Effector memory CD8-positive, alpha-beta T cell (primary cell): ENCODE data around the gene FGF19.

Experiments used
- ATAC-seq: fragments of 150-1000 bp; cut with Tn5 transposase; replicated peaks from 2 replicates; pipeline ENCODE4 v1.10.0; 2021; ENCODE audit warnings: mild to moderate bottlenecking, moderate library complexity
- DNase-seq, 3 experiments: peaks; one replicate each; pipeline ENCODE4 v3.0.0; 2021
- H3K27ac Mint-ChIP-seq, 2 donors: one replicate each; pipeline ENCODE4 v1.8.0; 2022; ENCODE audit warnings: mild to moderate bottlenecking in 2 of 2, mixed read lengths in 2 of 2, moderate library complexity in 2 of 2
- H3K27me3 Mint-ChIP-seq, 2 donors: one replicate each; pipeline ENCODE4 v1.8.0; 2022; ENCODE audit warnings: mixed read lengths in 2 of 2
- H3K36me3 Mint-ChIP-seq: one replicate; pipeline ENCODE4 v1.8.0; 2022; ENCODE audit warnings: mild to moderate bottlenecking, moderate library complexity, mixed read lengths; ENCODE audit not compliant: insufficient read depth
- H3K4me1 Mint-ChIP-seq, 2 donors: one replicate each; pipeline ENCODE4 v1.8.0; 2022; ENCODE audit warnings: low read depth in 2 of 2, mixed read lengths in 2 of 2
- H3K4me3 Mint-ChIP-seq, 2 donors: one replicate each; pipeline ENCODE4 v1.8.0; 2022; ENCODE audit warnings: mild to moderate bottlenecking in 2 of 2, mixed read lengths in 2 of 2, moderate library complexity in 2 of 2
- H3K9me3 Mint-ChIP-seq, 2 donors: one replicate each; pipeline ENCODE4 v1.8.0; 2022; ENCODE audit warnings: mixed read lengths in 2 of 2

Gene FGF19

DNA sequence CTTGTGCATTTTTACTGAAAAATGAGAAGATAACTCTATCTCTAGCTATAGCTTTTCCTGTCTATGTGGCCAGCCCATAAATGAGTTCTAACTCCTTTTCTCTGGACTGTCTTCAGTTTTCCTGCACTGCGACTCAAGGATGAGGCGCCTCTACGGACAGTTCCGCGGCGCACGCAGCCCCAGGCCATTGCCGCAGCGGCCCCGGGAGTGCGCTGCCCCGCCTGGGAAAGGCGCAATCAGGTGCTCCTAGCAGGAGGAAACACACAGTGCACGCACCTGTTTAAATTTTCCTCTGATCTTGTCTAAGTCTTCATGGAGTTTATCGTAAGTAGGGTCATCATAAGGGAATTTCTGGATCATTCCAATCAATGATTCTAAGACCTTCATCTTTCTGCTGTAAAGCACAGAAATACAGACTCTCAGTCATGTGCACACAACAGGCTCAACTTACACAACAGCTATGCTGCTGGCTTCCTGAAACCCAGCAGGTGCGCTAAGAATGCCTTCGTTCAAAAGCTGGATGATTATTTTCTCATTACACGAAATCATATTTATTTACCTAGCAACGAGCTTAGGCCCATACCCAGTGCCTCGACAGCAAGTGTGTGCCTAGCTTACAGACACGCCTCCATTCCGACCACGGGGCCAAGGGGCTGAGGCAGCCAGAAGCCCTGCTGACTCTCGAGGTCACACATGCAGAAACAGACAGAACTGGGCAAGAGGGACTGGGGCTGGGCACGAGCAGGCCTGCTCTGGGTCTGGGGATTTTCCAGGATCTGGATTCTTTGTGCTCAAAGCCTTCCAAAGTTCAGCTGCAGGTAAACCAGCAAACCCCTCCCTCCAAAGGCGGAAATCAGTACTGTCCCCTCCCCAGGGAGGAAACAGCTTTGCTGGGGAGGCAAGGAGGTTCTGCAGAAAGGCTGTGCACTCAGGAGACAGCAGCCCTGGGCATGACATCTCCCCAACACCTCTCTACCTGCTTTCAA lies 35.9 kb downstream of the FGF19 start:
- ATAC-seq: no peak
- H3K4me1 Mint-ChIP-seq: peaks cover 19 to 27% of the 10 kb centered on the region in 2 donors
- no peaks in the 10 kb centered on the region for H3K27me3 Mint-ChIP-seq
- no peaks in the 10 kb centered on the region for H3K9me3 Mint-ChIP-seq
- no peak for DNase-seq
- peaks cover 46% of the 10 kb centered on the region for H3K36me3 Mint-ChIP-seq
- no peak overlapping the region for H3K4me3 Mint-ChIP-seq
- no peak overlapping the region for H3K27ac Mint-ChIP-seq

DNA sequence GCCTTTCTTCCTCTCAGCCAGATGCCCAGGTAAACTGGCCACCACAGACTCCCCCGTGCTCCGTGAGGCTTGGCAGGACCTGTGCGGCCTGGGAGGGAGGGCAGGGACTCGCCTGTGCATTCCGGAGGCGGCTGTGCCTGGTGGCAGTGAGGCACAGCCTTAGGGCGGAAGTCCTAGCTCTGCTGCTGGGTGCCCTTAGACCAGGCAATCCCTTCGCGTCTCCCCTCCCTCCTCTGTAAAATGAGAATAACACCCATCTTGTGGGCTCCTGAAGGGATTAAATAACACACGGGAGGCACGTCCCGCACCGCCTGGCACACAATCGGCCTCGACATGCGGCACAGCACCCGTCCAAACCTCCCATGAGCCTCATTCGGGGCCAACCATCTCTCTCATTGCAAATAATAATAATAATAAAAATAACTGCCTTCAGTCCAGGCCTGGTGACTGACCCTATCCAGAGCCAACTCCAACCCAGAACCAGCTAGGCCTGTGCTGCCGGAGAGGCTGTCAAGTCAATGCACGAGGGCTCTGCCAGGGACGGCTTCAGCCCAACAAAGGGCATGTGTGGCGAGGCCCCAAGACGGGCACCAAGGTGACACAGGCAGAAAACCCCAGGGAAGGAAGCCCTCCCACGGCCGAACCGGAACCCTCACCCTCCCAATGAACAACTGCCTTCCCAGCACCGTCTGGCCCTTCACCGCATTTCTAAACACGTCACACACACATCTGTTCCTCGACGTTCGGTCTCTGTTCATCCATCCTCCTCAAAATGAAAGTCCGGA lies 36.9 kb downstream of the FGF19 start:
- Mint-ChIP-seq H3K36me3 (peaks cover 42% of the 10 kb centered on the region), H3K4me1 (peaks cover 17 to 21% of the 10 kb centered on the region in 2 donors), H3K27ac (no peak overlapping the region), H3K9me3 (no peaks in the 10 kb centered on the region), H3K4me3 (no peak overlapping the region), H3K27me3 (no peaks in the 10 kb centered on the region)
- ATAC-seq (no peak), DNase-seq (no peak)

DNA sequence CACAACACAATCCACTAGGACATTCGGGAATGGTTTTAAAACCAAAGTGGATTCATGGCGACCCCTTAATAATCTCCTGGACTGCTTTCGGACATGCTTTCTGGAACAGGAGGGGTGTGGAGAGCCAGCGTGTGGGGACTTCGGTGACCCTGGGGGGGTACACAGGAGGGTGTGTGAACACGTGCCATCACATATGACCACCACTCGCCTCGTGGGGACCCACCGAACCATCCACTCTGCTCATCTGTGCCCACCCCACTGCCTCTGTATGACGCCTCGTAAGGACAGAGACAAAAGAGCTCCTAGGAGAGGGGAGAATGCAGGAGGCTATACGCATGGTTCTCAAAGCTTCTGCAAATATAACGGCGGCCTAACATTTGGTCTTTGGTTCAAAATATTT lies 37.6 kb downstream of the FGF19 start:
- no peak for DNase-seq
- Mint-ChIP-seq H3K27me3 (no peaks in the 10 kb centered on the region), H3K9me3 (no peaks in the 10 kb centered on the region), H3K27ac (no peak overlapping the region), H3K4me1 (peaks cover 12 to 19% of the 10 kb centered on the region in 2 donors), H3K36me3 (peaks cover 39% of the 10 kb centered on the region), H3K4me3 (no peak overlapping the region)
- no peak for ATAC-seq

DNA sequence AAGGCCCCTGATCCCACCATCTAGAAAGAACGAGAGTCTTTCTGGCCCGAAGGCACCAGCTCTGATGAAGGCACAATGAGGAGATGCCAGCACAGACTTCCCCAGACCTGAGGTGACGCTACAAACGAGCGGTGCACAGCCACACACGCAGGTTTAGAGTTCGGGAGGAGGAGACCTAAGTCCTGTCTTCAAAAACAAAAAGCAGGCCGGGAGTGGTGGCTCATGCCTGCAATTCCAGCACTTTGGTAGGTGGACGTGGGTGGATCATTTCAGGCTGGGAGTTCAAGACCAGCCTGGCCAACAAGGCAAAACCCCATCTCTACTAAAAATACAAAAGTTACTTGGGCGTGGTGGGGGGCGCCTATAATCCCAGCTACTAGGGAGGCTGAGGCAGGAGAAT lies 38.2 kb downstream of the FGF19 start:
- Mint-ChIP-seq H3K36me3 (peaks cover 33% of the 10 kb centered on the region), H3K27ac (no peak overlapping the region)

DNA sequence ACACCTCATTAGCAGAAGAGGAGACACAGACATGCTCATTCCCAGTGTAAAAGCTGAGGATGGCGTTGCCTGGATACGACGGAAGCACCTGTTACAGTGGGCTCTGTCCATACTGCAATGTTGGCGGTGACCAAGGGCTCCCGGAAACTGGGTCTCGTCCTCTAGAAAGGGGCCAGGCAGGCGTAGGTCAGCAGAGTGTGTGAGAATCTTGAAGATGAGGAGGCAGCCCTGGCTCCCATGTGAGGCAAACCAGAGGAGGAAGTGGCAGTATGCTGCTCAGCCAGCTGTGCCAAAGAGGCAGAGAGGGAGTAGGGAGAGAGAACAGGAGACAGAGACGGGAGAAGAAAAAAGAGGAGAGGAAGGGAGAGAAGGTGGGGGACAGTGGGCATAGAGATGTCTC lies 38.9 kb downstream of the FGF19 start:
- Mint-ChIP-seq H3K27ac (no peak overlapping the region), H3K4me1 (peaks cover 5 to 15% of the 10 kb centered on the region in 2 donors)

More for the DNA sequence above, 38.2 kb downstream of the FGF19 start:
- H3K4me1 Mint-ChIP-seq: peaks cover 12 to 19% of the 10 kb centered on the region in 2 donors
- DNase-seq (no peak), ATAC-seq (no peak)
- H3K9me3 Mint-ChIP-seq: no peaks in the 10 kb centered on the region
- H3K27me3 Mint-ChIP-seq: no peaks in the 10 kb centered on the region
- no peak overlapping the region for H3K4me3 Mint-ChIP-seq

DNA sequence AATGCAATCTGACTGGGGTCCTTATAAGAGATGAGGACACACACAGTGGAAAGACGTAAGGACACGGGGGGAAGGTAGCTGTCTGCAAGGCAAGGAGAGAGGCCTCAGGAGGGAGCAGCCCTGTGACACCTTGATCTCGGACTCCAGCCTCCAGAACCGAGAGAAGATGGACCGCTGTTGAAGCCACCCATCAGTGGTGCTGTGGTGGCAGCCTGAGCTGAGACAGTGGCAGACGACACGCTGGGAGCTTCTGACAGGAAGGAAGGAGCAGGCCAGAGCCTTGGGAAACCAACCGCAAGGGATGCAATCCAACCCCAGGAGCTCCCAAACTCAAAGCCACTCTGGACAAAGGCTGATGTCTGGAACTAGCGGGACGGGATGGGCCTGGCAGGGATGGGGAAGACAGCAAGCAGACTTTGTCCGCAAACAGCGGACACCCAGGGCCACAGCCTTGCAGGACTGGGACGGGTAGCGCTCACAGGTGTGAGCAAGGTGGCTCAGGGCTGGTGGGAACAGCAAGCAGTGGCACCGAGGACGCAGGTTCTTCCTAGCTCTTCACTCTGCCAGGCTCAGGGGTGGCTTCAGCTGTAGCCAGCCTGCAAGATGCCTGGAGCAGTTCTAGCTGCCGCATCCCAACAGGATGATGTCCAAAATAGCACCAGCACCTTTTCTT lies 39.6 kb downstream of the FGF19 start:
- H3K36me3 Mint-ChIP-seq: peaks cover 31% of the 10 kb centered on the region
- DNase-seq (no peak), ATAC-seq (no peak)
- H3K4me3 Mint-ChIP-seq: no peak overlapping the region
- peaks cover 3 to 15% of the 10 kb centered on the region in 2 donors for H3K4me1 Mint-ChIP-seq
- no peaks in the 10 kb centered on the region for H3K27me3 Mint-ChIP-seq
- peak overlapping the region in 1 of 2 donors; percentile 48 for H3K27ac Mint-ChIP-seq
- H3K9me3 Mint-ChIP-seq: no peaks in the 10 kb centered on the region

More for the DNA sequence above, 38.9 kb downstream of the FGF19 start:
- no peak for ATAC-seq
- Mint-ChIP-seq H3K36me3 (peaks cover 31% of the 10 kb centered on the region), H3K9me3 (no peaks in the 10 kb centered on the region), H3K27me3 (no peaks in the 10 kb centered on the region), H3K4me3 (no peak overlapping the region)
- no peak for DNase-seq

DNA sequence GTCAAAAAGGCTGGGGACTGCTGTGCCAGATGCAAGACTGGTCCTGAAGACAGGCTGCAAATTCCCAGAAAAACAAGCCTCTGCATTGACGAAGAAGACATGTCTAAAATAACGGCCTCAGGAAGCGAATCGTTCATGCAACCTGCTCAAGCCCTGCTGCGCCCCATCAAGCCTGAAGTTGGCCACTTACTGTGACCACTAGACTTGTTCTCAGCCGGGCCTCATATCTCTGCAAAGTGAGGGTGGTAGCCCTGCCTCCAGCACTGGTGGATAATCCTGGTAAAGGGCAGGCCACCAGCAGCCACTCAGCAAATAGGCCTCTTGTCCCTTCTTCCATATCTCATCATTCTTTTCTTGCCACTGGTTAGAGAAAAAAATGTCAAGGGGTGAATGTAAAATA lies 40.5 kb downstream of the FGF19 start:
- Mint-ChIP-seq H3K4me1 (peaks cover 3 to 13% of the 10 kb centered on the region in 2 donors), H3K27me3 (no peaks in the 10 kb centered on the region), H3K27ac (peak overlapping the region in 1 of 2 donors; percentile 38), H3K36me3 (peaks cover 26% of the 10 kb centered on the region), H3K9me3 (no peaks in the 10 kb centered on the region), H3K4me3 (no peak overlapping the region)
- ATAC-seq: no peak
- DNase-seq: no peak

DNA sequence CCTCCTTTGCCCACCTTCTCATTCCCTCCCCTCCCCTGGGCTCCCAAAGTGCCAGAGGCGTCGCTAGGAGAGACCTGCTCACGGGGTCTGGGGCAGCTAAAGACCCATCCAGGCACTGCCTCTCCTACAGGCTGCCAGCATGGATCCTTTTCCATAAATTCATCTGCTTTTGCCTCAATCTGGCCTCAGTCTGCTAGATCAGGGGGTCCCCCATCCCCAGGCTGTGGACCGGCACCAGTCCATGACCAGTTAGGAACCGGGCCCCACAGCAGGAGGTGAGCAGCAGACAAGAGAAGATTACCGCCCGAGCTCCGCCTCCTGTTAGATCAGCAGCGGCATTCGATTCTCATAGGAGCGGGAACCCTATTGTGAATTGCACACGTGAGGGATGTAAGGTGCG lies 41.0 kb downstream of the FGF19 start:
- no peaks in the 10 kb centered on the region for H3K27me3 Mint-ChIP-seq
- ATAC-seq (no peak), DNase-seq (no peak)
- H3K27ac Mint-ChIP-seq: peak overlapping the region in 1 of 2 donors; percentile 38
- H3K9me3 Mint-ChIP-seq: no peaks in the 10 kb centered on the region
- H3K4me1 Mint-ChIP-seq: peaks cover under 1 to 9% of the 10 kb centered on the region in 2 donors
- no peak overlapping the region for H3K4me3 Mint-ChIP-seq
- peaks cover 23% of the 10 kb centered on the region for H3K36me3 Mint-ChIP-seq

DNA sequence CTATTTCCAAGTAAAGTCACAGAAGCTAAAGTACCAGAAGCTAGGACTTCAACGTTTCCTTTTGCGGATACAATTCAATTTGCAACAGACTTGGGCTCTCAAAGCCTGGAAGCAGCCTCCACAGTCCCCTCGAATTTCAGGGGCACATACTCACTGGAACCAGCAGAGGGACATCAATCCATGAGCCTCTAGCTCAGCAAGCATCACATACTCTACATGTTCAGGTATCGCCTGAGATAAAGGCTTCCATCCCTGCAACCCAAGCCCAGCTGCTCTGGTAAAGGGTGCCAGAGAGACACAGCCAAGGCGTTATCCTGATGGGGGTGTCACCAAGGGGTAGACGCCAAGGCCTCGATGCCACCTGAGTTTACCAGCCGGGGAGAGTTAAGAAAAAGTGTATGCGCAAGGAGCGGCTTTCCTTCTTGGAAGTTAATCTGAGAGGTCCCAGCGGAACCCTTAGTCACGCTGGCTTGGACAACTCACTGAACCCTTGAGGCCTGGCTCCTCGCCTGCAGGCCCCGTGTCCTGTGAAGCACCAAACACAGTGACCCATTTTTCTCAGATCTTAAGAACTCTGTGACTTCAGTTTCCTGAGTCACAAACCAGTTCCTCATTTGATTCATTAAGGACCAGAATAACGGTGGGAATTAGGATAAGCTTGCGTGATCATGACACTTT lies 41.7 kb downstream of the FGF19 start:
- Mint-ChIP-seq H3K9me3 (no peaks in the 10 kb centered on the region), H3K27ac (peak overlapping the region in 1 of 2 donors; percentile 53), H3K4me3 (no peak overlapping the region), H3K27me3 (no peaks in the 10 kb centered on the region), H3K36me3 (peaks cover 17% of the 10 kb centered on the region), H3K4me1 (peaks cover 0 to 9% of the 10 kb centered on the region in 2 donors)
- no peak for DNase-seq
- no peak for ATAC-seq

DNA sequence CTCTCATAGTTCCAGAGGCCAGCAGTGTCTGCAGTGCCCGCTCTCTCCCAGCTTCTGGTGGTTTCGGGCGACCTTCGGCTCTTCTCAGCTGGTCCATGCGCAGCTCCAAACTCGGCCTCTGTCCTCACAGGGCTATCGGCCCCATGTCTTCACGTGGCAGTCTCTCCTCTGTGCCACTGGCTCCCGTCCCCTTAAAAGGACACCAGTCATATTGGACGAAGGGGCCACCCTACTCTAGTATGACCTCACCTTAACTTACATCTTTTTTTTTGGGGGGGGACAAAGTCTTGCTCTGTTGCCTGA lies 42.5 kb downstream of the FGF19 start:
- DNase-seq (no peak), ATAC-seq (no peak)
- Mint-ChIP-seq H3K4me3 (no peak overlapping the region), H3K27ac (no peak overlapping the region), H3K9me3 (no peaks in the 10 kb centered on the region), H3K4me1 (peaks cover 0 to 9% of the 10 kb centered on the region in 2 donors), H3K27me3 (no peaks in the 10 kb centered on the region), H3K36me3 (peaks cover 12% of the 10 kb centered on the region)

DNA sequence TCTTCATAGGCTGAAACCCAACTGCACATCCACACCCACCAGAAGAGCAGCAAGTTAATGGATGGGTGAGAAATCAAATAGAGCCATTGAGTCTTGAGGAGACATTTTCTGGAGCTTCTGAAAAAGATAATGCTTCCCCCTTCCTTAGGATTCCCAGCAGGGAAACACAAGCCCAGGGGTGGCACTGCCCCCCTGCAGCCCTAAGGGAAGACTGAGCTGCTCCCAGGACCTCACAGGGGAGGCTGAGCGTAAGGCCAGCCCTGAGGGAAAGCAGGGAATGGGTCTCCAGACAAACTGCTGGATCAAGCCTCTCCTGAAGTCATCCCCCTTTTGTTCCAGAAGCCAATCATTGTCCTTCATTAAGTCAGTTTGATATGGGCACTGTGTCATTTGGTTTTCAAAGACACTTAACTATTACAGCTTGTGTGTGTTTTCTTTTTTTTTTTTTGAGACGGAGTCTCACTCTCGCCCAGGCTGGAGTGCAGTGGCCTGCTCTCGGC lies 43.8 kb downstream of the FGF19 start:
- Mint-ChIP-seq H3K36me3 (peaks cover 9% of the 10 kb centered on the region), H3K9me3 (no peaks in the 10 kb centered on the region), H3K4me1 (peaks cover 0 to 9% of the 10 kb centered on the region in 2 donors), H3K27ac (no peak overlapping the region), H3K27me3 (no peaks in the 10 kb centered on the region), H3K4me3 (no peak overlapping the region)
- DNase-seq (no peak), ATAC-seq (no peak)

DNA sequence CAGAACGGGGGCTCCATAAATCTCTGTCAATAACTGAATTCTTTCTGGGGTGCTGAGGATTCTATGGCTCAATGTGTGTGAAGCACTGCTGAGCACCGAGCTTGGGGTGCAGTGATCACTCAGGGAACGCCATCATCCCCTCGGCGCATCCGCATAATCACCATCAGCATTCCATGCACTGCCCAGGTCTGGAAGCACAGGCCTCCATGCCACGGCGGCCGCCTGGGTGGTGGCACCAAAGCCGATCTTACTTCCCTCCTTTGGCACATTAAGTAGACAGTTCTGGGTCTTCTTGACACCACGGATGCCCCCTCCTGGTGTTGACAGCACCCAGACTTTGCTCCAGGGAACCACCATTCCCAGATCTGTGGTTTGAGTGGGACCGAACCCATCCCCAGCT lies 44.2 kb downstream of the FGF19 start:
- no peak for DNase-seq
- no peaks in the 10 kb centered on the region for H3K27me3 Mint-ChIP-seq
- H3K4me3 Mint-ChIP-seq: no peak overlapping the region
- H3K4me1 Mint-ChIP-seq: peaks cover 0 to 5% of the 10 kb centered on the region in 2 donors
- ATAC-seq: no peak
- no peaks in the 10 kb centered on the region for H3K9me3 Mint-ChIP-seq
- no peak overlapping the region for H3K27ac Mint-ChIP-seq
- H3K36me3 Mint-ChIP-seq: peaks cover 9% of the 10 kb centered on the region
